HEK293T (cell line): ENCODE results near the gene SETD2.

Source experiments
- CTCF ChIA-PET: fragments of 350-600 bp; formaldehyde crosslinking; extraction: SDS; loops from one replicate; lab custom pipeline; 2021; ENCODE audit warnings: antibody characterized with exemption, inconsistent platforms; lab: Yijun Ruan, JAX
- POLR2A ChIA-PET: fragments of 350-600 bp; formaldehyde crosslinking; extraction: SDS; loops from one replicate; lab custom pipeline; 2020; ENCODE audit warnings: antibody characterized with exemption, inconsistent platforms; lab: Yijun Ruan, JAX
- DNase-seq: peaks from one replicate; pipeline ENCODE4 v3.0.0; 2012; ENCODE audit warnings: mixed read lengths; ENCODE audit errors: extremely low spot score
- ARNT ChIP-seq: fragments of 450-650 bp; IDR thresholded peaks from 2 replicates; pipeline ENCODE4 v1.6.1; 2017; ENCODE audit warnings: mild to moderate bottlenecking
- BHLHE40 ChIP-seq: fragments of 450-650 bp; IDR thresholded peaks from 2 replicates; pipeline ENCODE4 v1.6.1; 2016; ENCODE audit warnings: mild to moderate bottlenecking, moderate library complexity, borderline replicate concordance
- CTBP1 ChIP-seq: fragments of 450-650 bp; IDR thresholded peaks from 2 replicates; pipeline ENCODE4 v1.6.1; 2016; ENCODE audit warnings: borderline replicate concordance
- ELF4 ChIP-seq: fragments of 450-650 bp; IDR thresholded peaks from 2 replicates; pipeline ENCODE4 v1.6.1; 2017; ENCODE audit warnings: antibody characterized with exemption
- FOXA1 ChIP-seq: fragments of 450-650 bp; IDR thresholded peaks from 2 replicates; pipeline ENCODE4 v1.6.1; 2016; ENCODE audit warnings: mild to moderate bottlenecking
- FOXK2 ChIP-seq: fragments of 450-650 bp; IDR thresholded peaks from 2 replicates; pipeline ENCODE4 v1.6.1; 2016; ENCODE audit warnings: mild to moderate bottlenecking
- FOXM1 ChIP-seq: fragments of 450-650 bp; IDR thresholded peaks from 2 replicates; pipeline ENCODE4 v1.6.1; 2017; ENCODE audit warnings: mild to moderate bottlenecking, borderline replicate concordance
- HDGF ChIP-seq: fragments of 450-650 bp; IDR thresholded peaks from 2 replicates; pipeline ENCODE4 v1.6.1; 2017; ENCODE audit warnings: antibody characterized with exemption, borderline replicate concordance
- L3MBTL2 ChIP-seq: fragments of 450-650 bp; conservative IDR thresholded peaks from 2 replicates; pipeline ENCODE4 v1.6.1; 2016; ENCODE audit warnings: mild to moderate bottlenecking
- LEF1 ChIP-seq: fragments of 450-650 bp; IDR thresholded peaks from 2 replicates; pipeline ENCODE4 v1.6.1; 2017; ENCODE audit warnings: mild to moderate bottlenecking, borderline replicate concordance
- NFRKB ChIP-seq: fragments of 450-650 bp; IDR thresholded peaks from 2 replicates; pipeline ENCODE4 v1.6.1; 2016; ENCODE audit warnings: mild to moderate bottlenecking, moderate library complexity
- SP1 ChIP-seq: fragments of 450-650 bp; IDR thresholded peaks from 2 replicates; pipeline ENCODE4 v1.6.1; 2017
- SUZ12 ChIP-seq: fragments of 450-650 bp; IDR thresholded peaks from 2 replicates; pipeline ENCODE4 v1.6.1; 2016; ENCODE audit warnings: mild to moderate bottlenecking
- TARDBP ChIP-seq: fragments of 450-650 bp; IDR thresholded peaks from 2 replicates; pipeline ENCODE4 v1.6.1; 2016
- ZNF384 ChIP-seq: fragments of 450-650 bp; IDR thresholded peaks from 2 replicates; pipeline ENCODE4 v1.6.1; 2016
- TF ChIP-seq, protein P1 (sequence below): fragments of 450-650 bp; IDR thresholded peaks from 2 replicates; pipeline ENCODE4 v1.6.1; 2016

Gene SETD2

DNA sequence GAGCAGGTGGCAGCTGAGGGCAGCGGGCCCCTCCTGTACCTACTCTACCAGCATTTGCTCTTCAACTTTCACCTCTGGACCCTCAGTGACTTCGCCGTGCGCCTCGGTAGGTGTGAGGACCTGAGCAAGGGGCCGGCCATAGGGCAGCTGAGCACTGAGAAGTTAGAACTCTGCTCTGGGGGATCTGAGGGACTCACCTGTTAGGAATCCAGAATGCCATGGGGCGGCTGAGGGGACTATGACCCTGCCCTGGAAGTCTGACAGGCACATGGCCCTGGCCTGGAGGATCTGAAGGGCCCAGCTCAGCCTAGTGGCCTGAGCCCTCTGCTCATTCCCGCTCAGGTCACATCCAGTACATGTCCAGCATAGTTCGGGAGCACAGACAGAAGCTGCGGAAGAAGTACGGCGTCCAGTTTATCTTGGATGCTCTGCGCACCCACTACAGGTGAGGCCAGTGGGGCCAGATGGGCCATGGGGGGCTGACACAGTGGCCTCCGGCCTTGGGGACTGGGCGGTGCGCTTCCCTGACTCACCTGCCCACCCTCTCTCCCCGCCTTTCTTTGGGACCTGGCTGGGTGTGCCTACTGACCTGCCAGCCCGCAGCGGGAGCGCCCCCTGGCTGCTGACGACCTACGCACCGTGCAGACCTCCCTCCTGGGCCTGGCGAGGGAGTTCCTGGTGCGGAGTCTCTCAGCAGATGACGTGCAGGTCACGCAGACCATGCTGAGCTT is 165.6 kb downstream of the SETD2 start:
- ChIA-PET CTCF (interaction anchor here (0.6 to 1.5 kb wide), 10 partner anchors 11 to 89 kb away, joined by 3 to 6 read pairs (median 3); no protein-coding TSS in a partner anchor), POLR2A (interaction anchor here (0.6 to 1.1 kb wide), 2 partner anchors 11 to 18 kb away, joined by 3 to 4 read pairs; partner anchors contain the start of gene NBEAL2)
- DNase-seq = peak; percentile 85
- no peak for TF ChIP-seq L3MBTL2
- TF ChIP-seq CTBP1 = no peak
- no peak for TF ChIP-seq NFRKB
- TF ChIP-seq TARDBP = no peak
- no peak for TF ChIP-seq ZNF384
- TF ChIP-seq BHLHE40 = no peak
- no peak for TF ChIP-seq HDGF
- no peak for TF ChIP-seq SUZ12
- no peak for TF ChIP-seq ELF4
- TF ChIP-seq, protein P1, sequence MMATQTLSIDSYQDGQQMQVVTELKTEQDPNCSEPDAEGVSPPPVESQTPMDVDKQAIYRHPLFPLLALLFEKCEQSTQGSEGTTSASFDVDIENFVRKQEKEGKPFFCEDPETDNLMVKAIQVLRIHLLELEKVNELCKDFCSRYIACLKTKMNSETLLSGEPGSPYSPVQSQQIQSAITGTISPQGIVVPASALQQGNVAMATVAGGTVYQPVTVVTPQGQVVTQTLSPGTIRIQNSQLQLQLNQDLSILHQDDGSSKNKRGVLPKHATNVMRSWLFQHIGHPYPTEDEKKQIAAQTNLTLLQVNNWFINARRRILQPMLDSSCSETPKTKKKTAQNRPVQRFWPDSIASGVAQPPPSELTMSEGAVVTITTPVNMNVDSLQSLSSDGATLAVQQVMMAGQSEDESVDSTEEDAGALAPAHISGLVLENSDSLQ = no peak
- TF ChIP-seq FOXK2 = no peak
- TF ChIP-seq FOXM1 = no peak
- no peak for TF ChIP-seq ARNT
- no peak for TF ChIP-seq FOXA1
- no peak for TF ChIP-seq LEF1
- TF ChIP-seq SP1 = no peak

DNA sequence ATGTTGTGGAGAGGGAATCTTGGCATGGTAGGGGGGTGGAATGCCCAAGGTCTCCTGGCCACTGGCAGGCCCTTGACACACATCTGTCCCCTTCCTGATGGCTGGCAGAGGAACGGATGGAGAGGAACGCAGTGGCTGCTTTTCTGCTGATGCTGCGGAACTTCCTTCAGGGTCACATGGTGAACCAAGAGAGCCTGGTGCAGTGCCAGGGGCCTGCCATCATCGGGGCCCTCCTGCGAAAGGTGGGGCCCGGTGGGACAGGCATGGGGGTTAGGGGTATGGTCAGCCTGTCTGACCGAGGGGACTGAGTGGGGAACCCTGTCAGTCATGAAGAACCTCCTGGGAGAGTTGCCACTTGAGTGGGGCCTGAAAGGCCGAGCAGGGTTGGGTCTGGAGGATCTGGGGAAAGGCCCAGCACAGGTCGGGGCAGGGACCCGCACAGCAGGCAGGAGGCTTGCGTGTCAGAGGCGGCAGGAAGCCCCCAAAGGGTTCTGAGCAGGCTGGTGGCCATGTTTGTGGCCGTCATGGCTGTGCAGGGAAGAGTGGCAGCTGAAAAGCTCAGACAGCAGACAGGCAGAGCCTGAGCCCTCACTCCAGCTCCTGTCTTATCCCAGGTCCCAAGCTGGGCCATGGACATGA is 166.3 kb downstream of the SETD2 start:
- POLR2A ChIA-PET = interaction anchor here (1.1 to 1.2 kb wide), 3 partner anchors 12 to 18 kb away, joined by 4 to 5 read pairs (median 4); partner anchors contain the start of gene NBEAL2
- DNase-seq = no peak
- TF ChIP-seq TARDBP (no peak), HDGF (no peak), FOXM1 (no peak), ELF4 (no peak), L3MBTL2 (no peak), ARNT (no peak), BHLHE40 (no peak), NFRKB (no peak)
- CTCF ChIA-PET = interaction anchor here (0.6 to 1.5 kb wide), 7 partner anchors 16 to 88 kb away, joined by 3 to 6 read pairs (median 4); no protein-coding TSS in a partner anchor

DNA sequence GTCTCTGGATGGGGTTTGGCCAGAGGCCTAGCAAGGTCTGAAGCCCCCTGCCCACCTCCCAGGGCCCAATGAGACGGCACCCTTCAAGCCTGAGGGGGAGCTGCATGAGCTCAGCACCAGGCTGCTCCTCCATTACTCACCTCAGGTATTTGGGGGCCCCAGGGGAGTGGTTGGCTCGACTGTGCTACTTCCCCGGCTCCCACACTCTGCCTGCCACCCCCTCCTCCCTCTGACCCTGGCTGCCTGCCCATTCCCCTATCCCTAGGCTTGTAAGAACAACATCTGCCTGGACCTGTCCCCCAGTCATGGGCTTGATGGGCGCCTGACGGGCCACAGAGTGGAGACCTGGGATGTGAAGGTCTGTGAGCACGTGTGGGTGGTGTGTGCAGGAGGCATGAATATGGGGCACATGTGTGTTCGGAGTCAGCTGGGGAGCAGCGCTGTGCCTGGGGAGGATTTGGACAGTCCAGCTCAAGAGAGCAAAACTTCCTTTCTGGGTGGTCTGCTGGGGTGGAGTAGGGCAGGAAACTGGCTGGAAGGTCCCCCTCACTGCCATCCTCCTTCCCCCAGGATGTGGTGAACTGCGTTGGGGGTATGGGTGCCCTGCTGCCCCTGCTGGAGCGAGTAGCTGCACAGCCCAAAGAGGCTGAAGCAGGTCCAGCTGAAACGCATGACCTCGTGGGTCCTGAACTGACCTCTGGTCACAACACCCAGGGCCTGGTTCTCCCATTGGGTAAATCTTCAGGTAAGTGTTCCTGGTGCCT is 167.0 kb downstream of the SETD2 start:
- CTCF ChIA-PET = interaction anchor here (1.5 kb wide), 1 partner anchor 74 kb away, joined by 5 read pairs; no protein-coding TSS in a partner anchor
- POLR2A ChIA-PET = interaction anchor here (1.1 to 1.2 kb wide), 2 partner anchors 12 to 17 kb away, joined by 4 to 5 read pairs; partner anchors contain the start of gene NBEAL2
- TF ChIP-seq ARNT = no peak
- TF ChIP-seq ZNF384 = no peak
- no peak for TF ChIP-seq BHLHE40
- TF ChIP-seq ELF4 = no peak
- TF ChIP-seq SP1 = no peak
- TF ChIP-seq FOXA1 = no peak
- TF ChIP-seq L3MBTL2 = no peak
- TF ChIP-seq FOXM1 = no peak
- no peak for TF ChIP-seq LEF1
- no peak for TF ChIP-seq NFRKB
- no peak for TF ChIP-seq TARDBP
- TF ChIP-seq SUZ12 = no peak
- TF ChIP-seq FOXK2 = no peak
- TF ChIP-seq CTBP1 = no peak
- no peak for DNase-seq

DNA sequence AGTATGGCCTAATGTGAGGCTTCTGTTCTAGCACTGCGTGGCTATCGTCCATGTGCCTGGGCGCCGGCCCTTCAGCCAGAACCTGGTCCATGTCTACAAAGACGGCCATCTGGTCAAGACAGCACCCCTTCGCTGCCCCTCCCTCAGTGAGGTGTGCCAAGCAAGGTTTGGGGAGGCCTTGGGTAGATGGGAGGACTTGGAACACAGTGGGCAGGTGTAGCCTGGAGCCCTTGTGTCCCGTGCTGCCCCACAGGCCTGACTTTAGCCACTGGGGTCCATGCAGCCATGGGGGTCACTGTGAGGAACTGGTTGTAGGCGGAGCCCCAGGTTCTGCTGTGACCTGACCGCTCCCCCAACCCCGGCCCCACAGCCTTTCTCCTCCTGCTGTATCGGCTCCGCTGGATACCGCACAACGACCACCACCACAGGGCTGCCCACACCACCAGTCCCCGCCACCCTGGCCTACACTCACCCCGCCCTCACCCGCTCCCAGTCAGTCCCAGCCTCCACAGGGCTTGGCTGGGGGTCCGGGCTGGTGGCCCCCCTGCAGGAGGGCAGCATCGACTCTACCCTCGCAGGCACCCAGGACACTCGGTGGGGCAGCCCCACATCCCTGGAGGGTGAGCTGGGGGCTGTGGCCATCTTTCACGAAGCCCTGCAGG is 167.9 kb downstream of the SETD2 start:
- no peak for TF ChIP-seq FOXA1
- no peak for TF ChIP-seq SUZ12
- TF ChIP-seq, protein P1 = no peak
- no peak for TF ChIP-seq FOXK2
- TF ChIP-seq ARNT = no peak
- TF ChIP-seq NFRKB = no peak
- no peak for TF ChIP-seq HDGF
- no peak for TF ChIP-seq TARDBP
- TF ChIP-seq ELF4 = no peak
- TF ChIP-seq L3MBTL2 = no peak
- no peak for TF ChIP-seq LEF1
- ChIA-PET POLR2A (interaction anchor here (1.1 to 2.0 kb wide), 4 partner anchors 13 to 17 kb away, joined by 3 to 7 read pairs (median 4); partner anchors contain the start of gene NBEAL2), CTCF (no interaction called here)
- no peak for DNase-seq

DNA sequence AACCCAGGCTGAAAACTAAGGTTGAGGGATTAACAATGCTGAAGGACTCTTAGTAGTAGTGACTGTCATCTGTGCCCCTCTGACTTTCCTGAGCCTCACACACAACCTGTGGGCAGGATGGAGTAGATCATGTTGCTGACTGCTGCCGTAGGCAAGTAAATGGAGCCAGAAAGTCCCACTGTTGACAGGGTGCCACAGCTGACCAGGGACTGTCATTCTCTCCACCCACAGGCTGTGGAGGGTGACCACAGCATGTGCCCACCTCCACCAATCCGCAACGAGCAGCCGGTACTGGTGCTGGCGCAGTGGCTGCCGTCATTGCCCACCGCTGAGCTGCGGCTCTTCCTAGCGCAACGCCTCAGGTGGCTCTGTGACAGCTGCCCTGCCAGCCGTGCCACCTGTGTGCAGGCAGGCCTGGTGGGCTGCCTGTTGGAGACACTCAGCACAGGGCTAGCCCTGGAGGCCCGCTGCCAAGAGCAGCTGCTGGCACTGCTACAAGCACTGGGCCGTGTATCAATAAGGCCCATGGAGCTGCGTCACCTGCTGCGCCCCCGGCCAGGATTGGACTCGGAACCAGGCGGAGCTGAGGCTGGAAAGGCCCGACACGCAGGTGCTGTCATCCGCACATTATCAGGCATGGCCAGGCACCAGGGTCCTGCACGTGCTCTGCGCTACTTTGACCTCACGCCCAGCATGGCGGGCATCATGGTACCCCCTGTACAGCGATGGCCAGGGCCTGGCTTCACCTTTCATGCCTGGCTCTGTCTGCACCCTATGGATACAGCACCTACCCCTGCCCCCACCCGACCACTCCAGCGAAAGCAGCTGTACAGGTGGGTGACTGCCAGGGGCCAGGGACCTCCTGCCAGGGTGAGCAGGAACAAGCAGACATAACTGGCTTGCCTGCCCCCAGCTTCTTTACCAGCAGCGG is 168.8 kb downstream of the SETD2 start:
- DNase-seq = no peak
- TF ChIP-seq SP1 (no peak), FOXM1 (no peak), NFRKB (no peak), BHLHE40 (no peak), ELF4 (no peak), FOXK2 (no peak), SUZ12 (no peak), ARNT (no peak), CTBP1 (no peak), LEF1 (no peak), FOXA1 (no peak), ZNF384 (no peak), HDGF (no peak), L3MBTL2 (no peak), TARDBP (no peak)
- TF ChIP-seq, protein P1 = no peak
- ChIA-PET CTCF (no interaction called here), POLR2A (interaction anchor here (1.1 to 2.0 kb wide), 2 partner anchors 13 to 16 kb away, joined by 3 to 7 read pairs; partner anchors contain the start of gene NBEAL2)
